GM23338 (cell line): ENCODE data around the gene LTBR.

Source experiments
- CREB1 ChIP-seq: fragments of 250-450 bp; sonication (Bioruptor Pico); IDR thresholded peaks from 2 replicates; pipeline ENCODE4 v1.5.0; 2020; ENCODE audit warnings: low read depth, mild to moderate bottlenecking, moderate library complexity
- CTCF ChIP-seq, 2 experiments: fragments of 200-600 bp in 1 of 2; sonication (generic) in 1 of 2; conservative IDR thresholded peaks; 2 replicates each; pipeline versions ENCODE4 v1.5.1 to v1.6.1; 2016 to 2017; ENCODE audit warnings: antibody characterized with exemption in 2 of 2, low read depth in 2 of 2, mild to moderate bottlenecking in 2 of 2, moderate library complexity in 1 of 2
- EZH2 ChIP-seq: fragments of 200-600 bp; sonication (generic); IDR thresholded peaks from one replicate; pipeline ENCODE4 v1.8.0; 2017; ENCODE audit warnings: antibody characterized with exemption, mild to moderate bottlenecking, low read depth; ENCODE audit not compliant: unreplicated experiment
- EZH2phosphoT487 ChIP-seq: fragments of 200-600 bp; sonication (generic); IDR thresholded peaks from one replicate; pipeline ENCODE4 v1.8.1; 2018; ENCODE audit warnings: antibody characterized with exemption; ENCODE audit not compliant: unreplicated experiment
- POLR2AphosphoS5 ChIP-seq: IDR thresholded peaks from 2 replicates; pipeline ENCODE4 v1.6.1; 2016; ENCODE audit warnings: antibody characterized with exemption, low read depth
- TF ChIP-seq, protein P1 (sequence below): IDR thresholded peaks from 2 replicates; pipeline ENCODE4 v1.6.1; 2016; ENCODE audit warnings: antibody characterized with exemption
- TF ChIP-seq, protein P2 (sequence below): IDR thresholded peaks from one replicate; pipeline ENCODE4 v1.6.1; 2018; ENCODE audit warnings: antibody characterized with exemption; ENCODE audit not compliant: unreplicated experiment

DNA sequence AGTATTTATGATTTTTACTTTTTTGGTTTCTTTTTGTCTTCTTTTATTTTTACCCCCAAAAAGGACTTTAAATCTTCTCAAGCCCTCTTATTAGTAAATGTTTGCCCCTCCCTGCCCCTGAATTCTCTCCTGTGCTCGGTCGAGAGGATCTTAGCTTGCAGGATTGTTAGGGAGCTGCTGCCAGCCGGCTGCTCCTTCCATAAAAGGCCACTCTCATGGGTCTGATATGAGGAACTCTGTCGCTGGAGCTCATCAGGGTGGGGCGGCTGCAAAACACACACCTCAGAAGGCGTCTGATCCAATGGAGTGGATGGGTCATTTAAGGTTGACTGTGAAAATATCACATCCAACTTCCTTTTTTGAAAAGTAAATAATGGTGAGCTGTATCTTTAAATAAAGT, 8.5 kb downstream of the LTBR start:
- TF ChIP-seq CTCF (conservative IDR thresholded peaks at IDR 0.05; ENCODE audit: low read depth in 2 of 2) = no peak
- TF ChIP-seq, protein P1, sequence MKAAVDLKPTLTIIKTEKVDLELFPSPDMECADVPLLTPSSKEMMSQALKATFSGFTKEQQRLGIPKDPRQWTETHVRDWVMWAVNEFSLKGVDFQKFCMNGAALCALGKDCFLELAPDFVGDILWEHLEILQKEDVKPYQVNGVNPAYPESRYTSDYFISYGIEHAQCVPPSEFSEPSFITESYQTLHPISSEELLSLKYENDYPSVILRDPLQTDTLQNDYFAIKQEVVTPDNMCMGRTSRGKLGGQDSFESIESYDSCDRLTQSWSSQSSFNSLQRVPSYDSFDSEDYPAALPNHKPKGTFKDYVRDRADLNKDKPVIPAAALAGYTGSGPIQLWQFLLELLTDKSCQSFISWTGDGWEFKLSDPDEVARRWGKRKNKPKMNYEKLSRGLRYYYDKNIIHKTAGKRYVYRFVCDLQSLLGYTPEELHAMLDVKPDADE = no peak
- TF ChIP-seq POLR2AphosphoS5 = no peak
- TF ChIP-seq EZH2phosphoT487 = no peak
- TF ChIP-seq EZH2 = no peak
- no peak for TF ChIP-seq CREB1
- TF ChIP-seq, protein P2, sequence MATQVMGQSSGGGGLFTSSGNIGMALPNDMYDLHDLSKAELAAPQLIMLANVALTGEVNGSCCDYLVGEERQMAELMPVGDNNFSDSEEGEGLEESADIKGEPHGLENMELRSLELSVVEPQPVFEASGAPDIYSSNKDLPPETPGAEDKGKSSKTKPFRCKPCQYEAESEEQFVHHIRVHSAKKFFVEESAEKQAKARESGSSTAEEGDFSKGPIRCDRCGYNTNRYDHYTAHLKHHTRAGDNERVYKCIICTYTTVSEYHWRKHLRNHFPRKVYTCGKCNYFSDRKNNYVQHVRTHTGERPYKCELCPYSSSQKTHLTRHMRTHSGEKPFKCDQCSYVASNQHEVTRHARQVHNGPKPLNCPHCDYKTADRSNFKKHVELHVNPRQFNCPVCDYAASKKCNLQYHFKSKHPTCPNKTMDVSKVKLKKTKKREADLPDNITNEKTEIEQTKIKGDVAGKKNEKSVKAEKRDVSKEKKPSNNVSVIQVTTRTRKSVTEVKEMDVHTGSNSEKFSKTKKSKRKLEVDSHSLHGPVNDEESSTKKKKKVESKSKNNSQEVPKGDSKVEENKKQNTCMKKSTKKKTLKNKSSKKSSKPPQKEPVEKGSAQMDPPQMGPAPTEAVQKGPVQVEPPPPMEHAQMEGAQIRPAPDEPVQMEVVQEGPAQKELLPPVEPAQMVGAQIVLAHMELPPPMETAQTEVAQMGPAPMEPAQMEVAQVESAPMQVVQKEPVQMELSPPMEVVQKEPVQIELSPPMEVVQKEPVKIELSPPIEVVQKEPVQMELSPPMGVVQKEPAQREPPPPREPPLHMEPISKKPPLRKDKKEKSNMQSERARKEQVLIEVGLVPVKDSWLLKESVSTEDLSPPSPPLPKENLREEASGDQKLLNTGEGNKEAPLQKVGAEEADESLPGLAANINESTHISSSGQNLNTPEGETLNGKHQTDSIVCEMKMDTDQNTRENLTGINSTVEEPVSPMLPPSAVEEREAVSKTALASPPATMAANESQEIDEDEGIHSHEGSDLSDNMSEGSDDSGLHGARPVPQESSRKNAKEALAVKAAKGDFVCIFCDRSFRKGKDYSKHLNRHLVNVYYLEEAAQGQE = no peak
